Stimulated activated CD8-positive, alpha-beta memory T cell treated with anti-CD3 and anti-CD28 coated beads, Interleukin-12 subunit alpha, Interleukin-12 subunit beta, amount 100 ng/mL, for 24 hours (primary cell): ENCODE measurements around the gene B4GAT1.
"Not testable (repeated sequence)": the region's sequence is repeated elsewhere in the genome, so short reads cannot be mapped to it uniquely, and the experiment has no call there.

Experiments
- DNase-seq: peaks from one replicate; pipeline ENCODE4 v3.0.0-alpha.2; 2020; ENCODE audit errors: extremely low read depth

Gene B4GAT1

GRCh38 chr11:66322732-66323427 is 24.5 kb downstream of the B4GAT1 start:
- no peak for DNase-seq

- DNase-seq = no peak
These were observed 25.8 kb downstream of the B4GAT1 start for GRCh38 chr11:66321606-66322005.

GRCh38 chr11:66320748-66321147 is 26.7 kb downstream of the B4GAT1 start:
- not testable (repeated sequence) for DNase-seq

DNA sequence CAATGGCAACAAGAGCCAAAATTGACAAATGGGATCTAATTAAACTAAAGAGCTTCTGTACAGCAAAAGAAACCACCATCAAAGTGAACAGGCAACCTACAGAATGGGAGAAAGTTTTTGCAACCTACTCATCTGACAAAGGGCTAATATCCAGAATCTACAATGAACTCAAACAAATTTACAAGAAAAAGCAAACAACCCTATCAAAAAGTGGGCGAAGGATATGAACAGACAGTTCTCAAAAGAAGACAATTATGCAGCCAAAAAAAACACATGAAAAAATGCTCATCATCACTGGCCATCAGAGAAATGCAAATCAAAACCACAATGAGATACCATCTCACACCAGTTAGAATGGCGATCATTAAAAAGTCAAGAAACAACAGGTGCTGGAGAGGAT is 27.1 kb downstream of the B4GAT1 start:
- not testable (repeated sequence) for DNase-seq

DNA sequence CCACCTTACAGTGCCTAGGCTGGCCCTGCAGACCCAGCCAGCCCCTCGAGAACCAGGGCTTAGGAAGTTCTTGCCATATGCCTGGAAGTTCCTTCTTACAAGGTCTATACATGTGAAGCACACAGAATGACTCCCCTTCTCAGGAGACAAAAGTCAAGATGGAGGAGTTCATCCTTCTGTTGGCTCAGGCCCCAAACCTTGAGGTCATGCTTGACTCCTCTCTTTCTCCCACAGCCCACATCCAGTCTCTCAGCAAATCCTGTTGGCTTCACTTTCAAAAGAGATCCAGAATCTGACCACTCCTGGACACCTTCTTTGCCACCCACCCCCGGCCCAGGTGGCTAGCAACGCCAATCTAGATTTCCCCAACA is 28.8 kb downstream of the B4GAT1 start:
- no peak for DNase-seq

- no peak for DNase-seq
These were observed 29.5 kb downstream of the B4GAT1 start for GRCh38 chr11:66317723-66318599.

GRCh38 chr11:66317322-66317722 is 30.1 kb downstream of the B4GAT1 start:
- DNase-seq = no peak

GRCh38 chr11:66316849-66317251 is 30.6 kb downstream of the B4GAT1 start, which contains the start of gene CD248:
Gene CD248 (minus strand): TSS chr11:66317044. CDS start chr11:66317027, 17 bp downstream.
- DNase-seq = no peak

GRCh38 chr11:66315921-66316811 is 31.3 kb downstream of the B4GAT1 start:
- DNase-seq = no peak

- DNase-seq = no peak
These were observed 31.9 kb downstream of the B4GAT1 start for GRCh38 chr11:66315498-66315885.

GRCh38 chr11:66314561-66315497 is 32.6 kb downstream of the B4GAT1 start:
- DNase-seq = no peak

DNA sequence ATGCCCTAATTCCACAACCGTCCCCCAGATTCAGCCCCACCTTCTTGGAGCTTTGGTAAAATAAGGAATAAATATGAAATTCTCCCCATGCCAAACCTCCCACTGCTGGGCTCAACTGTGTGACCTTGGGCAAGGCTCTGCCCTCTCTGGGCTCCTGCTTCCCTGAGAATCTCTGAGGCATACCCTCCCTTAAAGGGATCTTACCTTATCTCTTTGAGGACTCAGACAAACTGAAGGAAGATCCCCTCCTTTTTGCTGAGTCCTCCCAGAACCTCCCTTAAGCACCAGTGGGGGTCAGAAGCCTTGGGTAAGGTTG is 33.3 kb downstream of the B4GAT1 start:
- no peak for DNase-seq

GRCh38 chr11:66313321-66314185 is 33.9 kb downstream of the B4GAT1 start:
- no peak for DNase-seq

- peak; percentile 94 for DNase-seq
These were observed 34.7 kb downstream of the B4GAT1 start for GRCh38 chr11:66312549-66313320.

GRCh38 chr11:66311965-66312548 is 35.4 kb downstream of the B4GAT1 start:
- peak; percentile 88 for DNase-seq

GRCh38 chr11:66311470-66311964 is 35.9 kb downstream of the B4GAT1 start:
- DNase-seq = no peak

- DNase-seq = not testable (repeated sequence)
These were observed 36.5 kb downstream of the B4GAT1 start for GRCh38 chr11:66310803-66311440.

- DNase-seq = no peak
These were observed 37.1 kb downstream of the B4GAT1 start for GRCh38 chr11:66310324-66310723.
